ENCODE results near the gene MYRIP. TPM values are rescaled to one million over a fixed set of nuclear protein-coding genes. Genes with fewer than 3 reads are reported as not detected.

MYRIP gene
- total RNA-seq, 1 donor from 2014 or later: 5.9 TPM

DNA sequence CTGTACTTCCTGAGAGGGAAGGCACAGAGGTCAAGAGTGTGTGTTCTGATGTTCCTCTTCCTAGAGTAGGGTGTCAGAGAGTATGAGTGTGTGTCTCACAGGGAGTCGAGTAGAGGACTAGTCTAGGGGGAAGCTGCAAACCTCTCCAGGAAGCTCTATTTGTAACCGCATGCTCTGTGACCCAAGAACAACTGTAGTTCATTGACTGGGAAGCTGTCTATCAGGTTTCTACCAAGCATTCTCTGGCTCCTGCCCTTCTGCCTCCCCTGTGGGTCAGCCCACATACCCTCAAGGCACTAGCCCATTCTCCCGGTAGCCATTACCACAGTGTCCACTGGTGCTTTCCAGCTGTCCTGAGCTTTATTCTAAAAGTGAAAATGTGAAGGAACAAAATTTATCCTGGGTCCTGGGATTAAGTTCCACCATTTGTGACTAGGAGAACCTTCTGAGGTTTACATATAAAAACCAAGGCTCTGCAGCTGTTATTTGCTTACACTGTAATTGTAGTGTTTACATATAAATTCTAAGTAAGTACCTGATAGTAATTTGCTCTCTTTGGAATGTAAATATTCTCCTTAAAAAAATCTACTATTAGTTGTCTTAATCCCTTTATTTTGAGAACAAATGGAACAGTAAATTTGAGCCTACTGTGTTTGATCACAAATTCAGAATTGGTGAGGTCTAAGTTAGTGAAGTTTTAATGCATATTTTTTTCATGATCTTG lies 40.7 kb downstream of the MYRIP start:
- TF ChIP-seq, protein P1, sequence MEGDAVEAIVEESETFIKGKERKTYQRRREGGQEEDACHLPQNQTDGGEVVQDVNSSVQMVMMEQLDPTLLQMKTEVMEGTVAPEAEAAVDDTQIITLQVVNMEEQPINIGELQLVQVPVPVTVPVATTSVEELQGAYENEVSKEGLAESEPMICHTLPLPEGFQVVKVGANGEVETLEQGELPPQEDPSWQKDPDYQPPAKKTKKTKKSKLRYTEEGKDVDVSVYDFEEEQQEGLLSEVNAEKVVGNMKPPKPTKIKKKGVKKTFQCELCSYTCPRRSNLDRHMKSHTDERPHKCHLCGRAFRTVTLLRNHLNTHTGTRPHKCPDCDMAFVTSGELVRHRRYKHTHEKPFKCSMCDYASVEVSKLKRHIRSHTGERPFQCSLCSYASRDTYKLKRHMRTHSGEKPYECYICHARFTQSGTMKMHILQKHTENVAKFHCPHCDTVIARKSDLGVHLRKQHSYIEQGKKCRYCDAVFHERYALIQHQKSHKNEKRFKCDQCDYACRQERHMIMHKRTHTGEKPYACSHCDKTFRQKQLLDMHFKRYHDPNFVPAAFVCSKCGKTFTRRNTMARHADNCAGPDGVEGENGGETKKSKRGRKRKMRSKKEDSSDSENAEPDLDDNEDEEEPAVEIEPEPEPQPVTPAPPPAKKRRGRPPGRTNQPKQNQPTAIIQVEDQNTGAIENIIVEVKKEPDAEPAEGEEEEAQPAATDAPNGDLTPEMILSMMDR (IDR thresholded peaks at IDR 0.05): no peak
- Histone ChIP-seq H3K27me3 (no peaks in the 10 kb centered on the region), H3K4me1 (peaks cover 5% of the 10 kb centered on the region), H3K36me3 (no peaks in the 10 kb centered on the region), H3K4me3 (no peak overlapping the region), H3K9me3 (no peaks in the 10 kb centered on the region), H3K27ac (no peak overlapping the region)
- DNase-seq (no peak), ATAC-seq (peak; percentile 53)
- intact Hi-C loops (cut with DNase I): no loop called here

DNA sequence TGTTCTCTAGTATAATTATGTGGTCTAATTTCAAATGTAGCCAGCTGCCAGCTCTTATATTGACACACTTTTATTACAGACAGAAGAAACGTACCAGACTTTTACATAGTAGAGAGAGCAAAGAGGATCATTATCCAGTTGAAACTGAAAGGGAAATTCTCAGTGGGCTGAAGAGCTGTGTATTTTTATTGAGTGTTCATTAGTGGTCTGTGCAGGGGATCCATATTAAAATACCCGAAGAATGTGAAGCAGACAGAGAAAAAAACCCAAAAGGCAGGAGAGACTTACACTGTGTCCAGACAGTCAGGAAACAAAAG lies 41.3 kb downstream of the MYRIP start:
- no peaks in the 10 kb centered on the region for H3K36me3 ChIP-seq
- no peak overlapping the region for H3K4me3 ChIP-seq
- H3K27me3 ChIP-seq: no peaks in the 10 kb centered on the region
- intact Hi-C loops (cut with DNase I): no loop called here
- H3K9me3 ChIP-seq: no peaks in the 10 kb centered on the region
- H3K27ac ChIP-seq: no peak overlapping the region
- TF ChIP-seq, protein P1 (IDR thresholded peaks at IDR 0.05): no peak
- no peak for ATAC-seq
- H3K4me1 ChIP-seq: peaks cover 5% of the 10 kb centered on the region
- DNase-seq: no peak

DNA sequence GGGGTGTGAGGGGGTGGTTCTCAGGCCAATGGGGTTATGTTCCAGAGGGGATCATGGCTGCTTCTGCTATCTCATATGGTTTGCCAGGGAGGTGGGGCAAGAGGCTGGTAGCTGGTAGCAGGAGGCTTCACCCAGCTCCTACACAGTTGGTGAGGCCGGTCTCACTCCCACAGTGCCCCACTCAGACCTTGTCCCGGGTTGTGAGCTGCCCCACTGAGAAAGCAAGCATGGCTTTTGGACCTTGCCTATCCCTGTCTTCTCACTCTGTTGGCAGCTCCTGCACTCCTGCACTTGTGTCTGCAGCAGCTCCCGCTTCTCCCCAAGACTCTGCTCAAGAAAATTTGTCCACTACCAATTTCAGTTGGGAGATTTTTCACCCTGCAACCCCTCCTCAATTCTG lies 46.1 kb downstream of the MYRIP start:
- peaks cover 5% of the 10 kb centered on the region for H3K9me3 ChIP-seq
- no peaks in the 10 kb centered on the region for H3K36me3 ChIP-seq
- intact Hi-C loops (cut with DNase I): no loop called here
- DNase-seq (no peak), ATAC-seq (no peak)
- H3K4me3 ChIP-seq: no peak overlapping the region
- H3K27me3 ChIP-seq: no peaks in the 10 kb centered on the region
- H3K27ac ChIP-seq: no peak overlapping the region
- H3K4me1 ChIP-seq: no peaks in the 10 kb centered on the region
- TF ChIP-seq, protein P1 (IDR thresholded peaks at IDR 0.05): no peak

DNA sequence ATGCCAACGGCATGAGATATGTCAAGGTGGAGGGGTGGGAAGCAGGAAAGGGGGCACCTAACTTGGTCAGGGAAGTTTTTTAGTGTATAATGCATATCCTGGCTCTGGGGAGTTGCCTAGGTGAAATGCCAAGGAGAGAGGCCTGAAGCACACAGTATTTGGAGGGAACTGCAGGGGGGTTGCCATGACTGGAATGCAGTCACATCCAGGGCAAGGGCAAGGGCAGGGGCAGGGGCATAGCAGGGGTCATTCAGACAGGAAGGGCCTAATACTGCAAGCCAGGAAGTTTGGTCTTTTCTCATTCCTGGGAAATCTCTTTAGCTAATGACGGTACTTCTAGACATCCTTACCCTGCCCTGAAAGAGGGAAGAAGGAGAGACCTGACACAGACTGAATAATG lies 60.5 kb downstream of the MYRIP start:
- no peak overlapping the region for H3K4me3 ChIP-seq
- no peak overlapping the region for H3K27ac ChIP-seq
- ATAC-seq (no peak), DNase-seq (no peak)
- H3K9me3 ChIP-seq: no peaks in the 10 kb centered on the region
- H3K4me1 ChIP-seq: no peaks in the 10 kb centered on the region
- TF ChIP-seq, protein P1 (IDR thresholded peaks at IDR 0.05): no peak
- H3K36me3 ChIP-seq: no peaks in the 10 kb centered on the region
- intact Hi-C loops (cut with DNase I): no loop called here
- H3K27me3 ChIP-seq: no peaks in the 10 kb centered on the region

DNA sequence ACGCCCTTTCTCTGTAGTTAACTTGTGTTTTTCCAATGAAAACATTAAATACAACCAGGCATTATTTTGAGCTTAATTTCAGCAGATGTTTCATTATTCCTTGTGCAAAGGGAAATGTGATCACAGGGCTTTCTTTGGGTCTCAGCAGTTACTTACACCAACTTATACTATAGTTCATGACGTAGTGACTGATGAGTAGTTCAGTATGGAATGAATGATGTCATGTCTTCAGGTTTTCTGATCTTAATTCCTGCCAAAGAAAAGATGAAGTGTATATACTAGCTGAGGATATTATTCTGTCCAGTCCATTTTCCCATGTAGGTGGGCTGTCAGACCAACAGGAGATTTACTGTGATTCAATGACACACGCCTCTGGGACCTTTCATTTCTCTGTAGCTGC lies 61.3 kb downstream of the MYRIP start:
- H3K4me1 ChIP-seq: no peaks in the 10 kb centered on the region
- ATAC-seq: no peak
- H3K4me3 ChIP-seq: no peak overlapping the region
- H3K9me3 ChIP-seq: no peaks in the 10 kb centered on the region
- TF ChIP-seq, protein P1 (IDR thresholded peaks at IDR 0.05): no peak
- intact Hi-C loops (cut with DNase I): no loop called here
- H3K27ac ChIP-seq: no peak overlapping the region
- no peak for DNase-seq
- H3K27me3 ChIP-seq: no peaks in the 10 kb centered on the region
- H3K36me3 ChIP-seq: no peaks in the 10 kb centered on the region

DNA sequence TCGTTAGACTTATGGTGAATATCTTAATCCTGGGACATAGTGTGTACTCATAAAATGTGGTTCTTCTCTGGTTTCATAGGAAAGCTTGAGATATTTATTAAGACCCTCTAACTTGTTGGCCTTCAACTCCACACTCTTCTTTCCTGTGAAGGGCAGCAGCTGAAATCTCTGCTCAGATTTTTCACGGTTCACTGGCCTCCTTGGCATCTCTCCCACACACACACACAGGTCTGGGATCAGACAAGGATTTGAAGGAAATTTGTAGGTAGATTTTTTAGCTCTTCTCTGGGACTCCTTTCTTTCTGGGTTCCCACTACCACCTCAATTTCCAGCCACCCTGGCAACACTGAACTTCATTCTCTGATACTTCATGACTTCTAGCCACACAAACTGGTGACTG lies 70.2 kb downstream of the MYRIP start:
- Histone ChIP-seq H3K9me3 (no peaks in the 10 kb centered on the region), H3K4me3 (no peak overlapping the region), H3K27ac (no peak overlapping the region), H3K4me1 (no peaks in the 10 kb centered on the region), H3K36me3 (no peaks in the 10 kb centered on the region), H3K27me3 (no peaks in the 10 kb centered on the region)
- TF ChIP-seq, protein P1 (IDR thresholded peaks at IDR 0.05): no peak
- no peak for DNase-seq
- intact Hi-C loops (cut with DNase I): no loop called here
- ATAC-seq: no peak

Data from upper lobe of right lung (tissue), 1 donor.